ENCODE results near the gene ADAMTS17. TPM values are rescaled to one million over a fixed set of nuclear protein-coding genes. Genes with fewer than 3 reads are reported as not detected.

The ADAMTS17 gene
- total RNA-seq, 1 experiment from 2014 or later = 4.2 TPM

- DNase-seq (ENCODE audit: low read depth, low spot score) (no peak), ATAC-seq (no peak)
- ChIA-PET CTCF (no interaction called here), RAD21 (ENCODE audit: low non-redundant PET in 1 of 2, low total read pairs in 2 of 2, uncharacterized antibody in 2 of 2, unreplicated experiment in 2 of 2) (no interaction called here), POLR2A (no interaction called here)
- no peaks in the 10 kb centered on the region for H3K27me3 ChIP-seq (ENCODE audit: insufficient read depth, low read length)
- no peaks in the 10 kb centered on the region for H3K9me2 ChIP-seq (ENCODE audit: insufficient read depth)
- no peaks in the 10 kb centered on the region for H3K36me3 ChIP-seq (ENCODE audit: control insufficient read depth in 1 of 2, insufficient read depth in 2 of 2, low read length in 2 of 2)
- no TSS peak for BruUV-seq (replicated peaks)
- H3K9me3 ChIP-seq (ENCODE audit: control insufficient read depth in 1 of 2, insufficient read depth in 1 of 2, low read depth in 1 of 2, low read length in 2 of 2) = no peaks in the 10 kb centered on the region
- H4K20me1 ChIP-seq (ENCODE audit: insufficient read depth) = no peaks in the 10 kb centered on the region
- no peak overlapping the region for H3K27ac ChIP-seq (ENCODE audit: low read depth, low read length)
- no peaks in the 10 kb centered on the region for H3K79me2 ChIP-seq (ENCODE audit: insufficient read depth, low read length)
- intact Hi-C loops (cut with micrococcal nuclease) = no loop called here
- no peaks in the 10 kb centered on the region for H3K4me1 ChIP-seq (ENCODE audit: control insufficient read depth in 1 of 2, insufficient read depth in 2 of 2, low read length in 2 of 2)
- no peak overlapping the region for H3K9ac ChIP-seq (ENCODE audit: low read length)
- H3K4me3 ChIP-seq (replicated peaks in 1 of 2; ENCODE audit: low read depth in 1 of 2, low read length in 2 of 2) = no peak overlapping the region
- TF ChIP-seq POLR2AphosphoS5 (IDR thresholded peaks at IDR 0.05; ENCODE audit: low read depth, low read length) (no peak), ZNF274 (IDR thresholded peaks at IDR 0.05; ENCODE audit: low read depth, low read length) (no peak), EZH2 (IDR thresholded peaks at IDR 0.05) (no peak), ATF3 (IDR thresholded peaks at IDR 0.05) (no peak), MAX (IDR thresholded peaks at IDR 0.05) (no peak), CBX3 (IDR thresholded peaks at IDR 0.05; ENCODE audit: low read depth) (no peak), ELF1 (IDR thresholded peaks at IDR 0.05; ENCODE audit: borderline replicate concordance, low read depth) (no peak), EZH2phosphoT487 (IDR thresholded peaks at IDR 0.05; ENCODE audit: borderline replicate concordance) (no peak), SIN3A (IDR thresholded peaks at IDR 0.05; ENCODE audit: low read depth) (no peak), RAD21 (IDR thresholded peaks at IDR 0.05; ENCODE audit: low read depth) (no peak), POLR2A (IDR thresholded peaks at IDR 0.05; ENCODE audit: borderline replicate concordance, extremely low read depth, insufficient read depth, insufficient read length) (no peak), CTCF (IDR thresholded peaks at IDR 0.05 in 2 of 3, conservative IDR thresholded peaks at IDR 0.05 in 1 of 3; ENCODE audit: borderline replicate concordance in 1 of 3, insufficient read depth in 1 of 3, low read depth in 2 of 3, low read length in 2 of 3) (no peak), ZBTB33 (IDR thresholded peaks at IDR 0.05; ENCODE audit: extremely low read depth, insufficient replicate concordance, low read length) (no peak), JUND (IDR thresholded peaks at IDR 0.05) (no peak), CEBPB (IDR thresholded peaks at IDR 0.05; ENCODE audit: low read depth) (no peak), YY1 (IDR thresholded peaks at IDR 0.05; ENCODE audit: extremely low read depth, insufficient replicate concordance, low read depth, low read length) (no peak)
- H2AFZ ChIP-seq (ENCODE audit: low read depth, low read length, poor library complexity, severe bottlenecking) = no peak overlapping the region
- H3K4me2 ChIP-seq (ENCODE audit: low read length) = no peak overlapping the region
These were observed 383.2 kb downstream of the ADAMTS17 start for GRCh38 chr15:99958426-99959097.

All from HCT116 (cell line).